Right lobe of liver (tissue), 6 donors: ENCODE measurements around the gene DHRS3. TPM values are rescaled to one million over a fixed set of nuclear protein-coding genes. Genes with fewer than 3 reads are reported as not detected.

ENCODE experiments used
- ATAC-seq, 4 donors: fragments of 200-7000 bp; cut with Tn5 transposase; one replicate each; pipeline ENCODE4 v1.9.1; 2020; ENCODE audit warnings: mild to moderate bottlenecking in 4 of 4, moderate library complexity in 4 of 4
- DNase-seq, 3 donors: peaks; one replicate each; pipeline ENCODE4 v3.0.0-alpha.2; 2020
- H3K27ac ChIP-seq, 3 donors: fragments of 200-600 bp; one replicate each; pipeline ENCODE4 v1.8.0; 2022
- H3K27me3 ChIP-seq, 2 donors: fragments of 200-600 bp; one replicate each; pipeline ENCODE4 v1.8.0; 2022
- H3K36me3 ChIP-seq, 4 donors: fragments of 200-600 bp; sonication (generic) in 1 of 4; one replicate each; pipeline versions ENCODE4 v1.5.1 to v1.8.0; 2017 to 2022; ENCODE audit warnings: control low read depth in 1 of 4
- H3K4me1 ChIP-seq, 4 donors: fragments of 200-600 bp; sonication (generic) in 1 of 4; one replicate each; pipeline versions ENCODE4 v1.5.1 to v1.8.0; 2017 to 2022; ENCODE audit warnings: control low read depth in 1 of 4
- H3K4me3 ChIP-seq, 3 donors: fragments of 200-600 bp; one replicate each; pipeline ENCODE4 v1.8.0; 2022
- H3K9me3 ChIP-seq, 4 donors: fragments of 200-600 bp; sonication (generic) in 1 of 4; one replicate each; pipeline versions ENCODE4 v1.5.1 to v1.8.0; 2017 to 2022; ENCODE audit warnings: control low read depth in 1 of 4
- POLR2A ChIP-seq: fragments of 450-650 bp; IDR thresholded peaks from one replicate; pipeline ENCODE4 v1.6.1; 2017; ENCODE audit warnings: antibody characterized with exemption, mild to moderate bottlenecking
- WGBS: methylation state at CpG from one replicate; pipeline ENCODE4 v1.1.6; 2018; ENCODE audit warnings: low coverage, low lambda C conversion rate; ENCODE audit not compliant: insufficient coverage; ENCODE audit errors: missing lambda C conversion rate; 5-methylcytosine and 5-hydroxymethylcytosine counted together
- intact Hi-C, 2 donors: fragments of 100-400 bp; cut with DNase I; formaldehyde crosslinking; loops; one replicate each; pipeline versions ENCODE4 v1.11.2 to v1.14.1; 2022
- total RNA-seq, 6 experiments: library from RNA; depleted of rRNA in 2 of 6; stranded (reverse); fragments of >200 nt in 2 of 6; fragmentation: NEBNext Ultra II Directional in 3 of 6; extraction: Animal tissue kit (Norgen Biotek cat#: 25700) in 3 of 6; gene quantifications; one replicate each; pipeline versions ENCODE4 v1.1.0 to v1.2.4, GENCODE V29; 2016 to 2023
- TF ChIP-seq, protein P1 (sequence below), 4 donors: fragments of 200-600 bp in 3 of 4; fragments of 450-650 bp in 1 of 4; IDR thresholded peaks; one replicate each; pipeline versions ENCODE4 v1.5.1 to v1.8.0; 2016 to 2022; ENCODE audit warnings: antibody characterized with exemption in 4 of 4, mild to moderate bottlenecking in 2 of 4
- donor health status: DM: no; HTN: yes; CAD: no.
- donor health status: DM: no; HTN: no; CAD: no.
- donor health status: DM: no; HTN: no; CAD: no.
- donor health status: DM: no; HTN: yes; CAD: no.
- donor health status: DM: no; HTN: yes; CAD: no.

The DHRS3 gene
- total RNA-seq, 6 experiments from 2014 or later, result 132 to 252 (median 172) TPM

DNA sequence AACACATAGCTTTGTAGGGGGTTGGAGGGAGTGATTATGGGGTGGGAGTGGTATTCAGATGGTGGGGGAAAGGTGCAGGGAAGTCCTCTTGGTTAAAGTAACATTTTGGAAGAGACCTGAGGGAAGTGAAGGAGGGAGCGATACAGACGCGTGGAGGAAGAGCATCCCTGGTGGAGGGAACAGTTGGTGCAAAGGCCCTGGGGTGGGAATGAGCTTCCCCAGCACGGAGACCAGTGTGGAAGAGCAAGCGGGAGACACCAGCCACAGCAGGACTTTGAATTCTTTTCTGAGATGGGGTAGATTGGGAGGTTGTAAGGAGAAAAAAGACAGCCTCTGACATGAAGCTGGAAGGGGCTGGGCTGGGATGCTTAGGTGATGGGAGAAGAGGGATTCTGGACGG lies 23.5 kb downstream of the DHRS3 start:
- Histone ChIP-seq H3K4me3 (no peak overlapping the region), H3K9me3 (no peaks in the 10 kb centered on the region), H3K27ac (peak overlapping the region; percentile 86 to 96 (median 89)), H3K27me3 (no peaks in the 10 kb centered on the region), H3K36me3 (peaks cover 0 to 19% (median 3%) of the 10 kb centered on the region in 4 donors), H3K4me1 (peaks cover 3 to 83% (median 41%) of the 10 kb centered on the region in 4 donors)
- ATAC-seq (no peak), DNase-seq (no peak)
- intact Hi-C loops, result loop anchor here in 1 of 2 donors (10.0 kb wide), 1 partner anchor 50 kb away; no protein-coding TSS in a partner anchor
- WGBS, result 73% methylated on average over 6 of the region's 6 CpGs
- TF ChIP-seq, protein P1, sequence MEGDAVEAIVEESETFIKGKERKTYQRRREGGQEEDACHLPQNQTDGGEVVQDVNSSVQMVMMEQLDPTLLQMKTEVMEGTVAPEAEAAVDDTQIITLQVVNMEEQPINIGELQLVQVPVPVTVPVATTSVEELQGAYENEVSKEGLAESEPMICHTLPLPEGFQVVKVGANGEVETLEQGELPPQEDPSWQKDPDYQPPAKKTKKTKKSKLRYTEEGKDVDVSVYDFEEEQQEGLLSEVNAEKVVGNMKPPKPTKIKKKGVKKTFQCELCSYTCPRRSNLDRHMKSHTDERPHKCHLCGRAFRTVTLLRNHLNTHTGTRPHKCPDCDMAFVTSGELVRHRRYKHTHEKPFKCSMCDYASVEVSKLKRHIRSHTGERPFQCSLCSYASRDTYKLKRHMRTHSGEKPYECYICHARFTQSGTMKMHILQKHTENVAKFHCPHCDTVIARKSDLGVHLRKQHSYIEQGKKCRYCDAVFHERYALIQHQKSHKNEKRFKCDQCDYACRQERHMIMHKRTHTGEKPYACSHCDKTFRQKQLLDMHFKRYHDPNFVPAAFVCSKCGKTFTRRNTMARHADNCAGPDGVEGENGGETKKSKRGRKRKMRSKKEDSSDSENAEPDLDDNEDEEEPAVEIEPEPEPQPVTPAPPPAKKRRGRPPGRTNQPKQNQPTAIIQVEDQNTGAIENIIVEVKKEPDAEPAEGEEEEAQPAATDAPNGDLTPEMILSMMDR (IDR thresholded peaks at IDR 0.05), result no peak
- no peak for TF ChIP-seq POLR2A

DNA sequence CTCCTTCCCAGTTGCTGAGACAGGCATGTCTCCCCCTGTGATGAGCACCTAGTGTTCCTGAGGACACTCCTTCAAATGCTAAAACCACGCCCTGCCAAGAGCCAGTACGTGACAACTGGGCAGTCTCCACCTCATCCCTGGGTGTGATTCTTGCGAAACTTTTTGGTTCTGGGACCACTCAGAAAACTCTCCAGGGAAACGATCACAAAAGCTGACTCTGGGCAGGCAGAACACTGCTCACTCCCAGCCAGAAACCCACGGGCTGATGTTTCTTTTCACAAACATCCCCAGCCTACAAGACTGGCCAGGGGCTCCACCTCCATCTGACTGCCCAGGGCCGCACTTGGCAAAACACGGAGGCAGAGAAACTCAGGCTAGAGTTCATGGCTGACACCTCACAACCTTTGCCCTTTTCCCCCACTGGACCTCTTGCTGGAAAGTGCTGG lies 24.4 kb downstream of the DHRS3 start:
- peak in 2 of 4 donors; percentile 6 to 8 for ATAC-seq

DNA sequence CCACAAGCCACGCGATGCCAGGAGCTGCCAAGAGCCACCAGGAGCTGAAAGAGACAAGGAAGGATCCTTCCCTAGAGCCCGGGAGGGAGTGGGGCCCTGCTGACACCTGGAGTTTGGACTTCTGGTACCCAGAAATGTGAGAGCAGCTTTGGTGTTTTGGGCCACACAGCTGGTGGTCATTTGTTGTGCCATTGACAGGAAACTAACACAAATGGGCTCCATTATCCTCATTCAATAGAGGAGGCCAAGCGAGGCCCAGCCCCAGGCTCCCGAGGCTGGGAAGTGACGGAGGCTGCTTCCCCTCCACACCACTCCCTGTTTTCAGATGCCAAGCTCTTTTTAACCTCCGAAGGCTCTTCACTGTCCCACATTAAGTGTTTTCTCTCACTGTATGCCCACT lies 25.5 kb downstream of the DHRS3 start:
- 80% methylated on average over 1 of the region's 7 CpGs for WGBS
- intact Hi-C loops, result loop anchor here in 1 of 2 donors (10.0 kb wide), 1 partner anchor 48 kb away; no protein-coding TSS in a partner anchor
- no peak for DNase-seq
- H3K9me3 ChIP-seq, result no peaks in the 10 kb centered on the region
- H3K27ac ChIP-seq, result peak overlapping the region in 2 of 3 donors; percentile 89 to 96
- H3K27me3 ChIP-seq, result no peaks in the 10 kb centered on the region
- ATAC-seq, result no peak
- peaks cover 0 to 24% (median 3%) of the 10 kb centered on the region in 4 donors for H3K36me3 ChIP-seq
- TF ChIP-seq, protein P1 (IDR thresholded peaks at IDR 0.05), result no peak
- no peak for TF ChIP-seq POLR2A
- peaks cover 0 to 63% (median 30%) of the 10 kb centered on the region in 4 donors for H3K4me1 ChIP-seq
- no peak overlapping the region for H3K4me3 ChIP-seq

More for the DNA sequence above, 24.4 kb downstream of the DHRS3 start:
- TF ChIP-seq, protein P1 (IDR thresholded peaks at IDR 0.05), result no peak
- no peak for TF ChIP-seq POLR2A
- peaks cover 0 to 74% (median 36%) of the 10 kb centered on the region in 4 donors for H3K4me1 ChIP-seq
- peak; percentile 66 to 77 (median 71) for DNase-seq
- 25% methylated on average over 5 of the region's 7 CpGs for WGBS
- peak overlapping the region; percentile 51 to 96 (median 89) for H3K27ac ChIP-seq
- H3K36me3 ChIP-seq, result peaks cover 0 to 21% (median 3%) of the 10 kb centered on the region in 4 donors
- intact Hi-C loops, result loop anchor here in 1 of 2 donors (10.0 kb wide), 1 partner anchor 49 kb away; no protein-coding TSS in a partner anchor
- H3K9me3 ChIP-seq, result no peaks in the 10 kb centered on the region
- H3K27me3 ChIP-seq, result no peaks in the 10 kb centered on the region
- no peak overlapping the region for H3K4me3 ChIP-seq

DNA sequence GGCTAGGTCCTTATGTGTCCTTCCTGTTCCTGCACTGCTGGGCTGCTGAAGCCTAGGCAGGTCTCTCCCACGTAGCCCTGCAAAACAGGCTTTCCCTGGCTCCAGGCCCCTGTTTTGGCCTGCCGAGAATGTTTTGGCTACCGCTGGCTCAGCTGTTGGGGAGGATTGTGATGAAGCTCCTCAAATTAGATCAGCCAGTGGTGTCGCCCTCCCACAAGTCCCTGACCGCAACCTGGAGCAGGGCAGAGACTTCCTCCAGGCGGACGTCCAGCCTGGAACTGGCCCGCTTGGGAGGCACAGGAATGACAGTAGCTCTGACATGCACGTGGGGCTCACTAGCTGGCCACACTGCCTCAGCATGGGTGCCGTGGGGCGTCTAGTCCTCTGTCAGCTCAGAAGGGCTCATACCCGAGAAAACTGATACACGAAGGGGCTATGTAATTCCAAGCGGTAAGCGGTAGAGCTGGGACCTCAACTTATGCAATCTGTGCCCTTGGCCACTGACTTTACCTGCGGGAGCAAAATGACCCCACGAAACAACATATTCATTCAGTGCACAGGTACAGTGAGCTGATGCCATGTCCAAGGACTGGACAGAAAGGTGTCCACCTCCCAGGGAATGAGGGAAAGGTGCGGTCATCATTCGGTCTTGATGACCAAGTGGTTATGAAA lies 26.6 kb downstream of the DHRS3 start:
- DNase-seq, result peak; percentile 70 to 79 (median 78)
- intact Hi-C loops, result loop anchor here in 1 of 2 donors (10.0 kb wide), 1 partner anchor 47 kb away; no protein-coding TSS in a partner anchor
- no peaks in the 10 kb centered on the region for H3K9me3 ChIP-seq
- no peak overlapping the region for H3K4me3 ChIP-seq
- no peaks in the 10 kb centered on the region for H3K27me3 ChIP-seq
- TF ChIP-seq, protein P1 (IDR thresholded peaks at IDR 0.05), result peak in 3 of 4 donors; percentile 7 to 24 (median 12)
- no peak for TF ChIP-seq POLR2A
- H3K27ac ChIP-seq, result peak overlapping the region; percentile 33 to 96 (median 89)
- H3K4me1 ChIP-seq, result peaks cover 0 to 52% (median 24%) of the 10 kb centered on the region in 4 donors
- WGBS, result 27% methylated on average over 4 of the region's 19 CpGs
- H3K36me3 ChIP-seq, result peaks cover 0 to 24% (median 3%) of the 10 kb centered on the region in 4 donors
- ATAC-seq, result peak; percentile 16 to 50 (median 24)
